Measurements from ENCODE around the gene SHPK. TPM values are rescaled to one million over a fixed set of nuclear protein-coding genes. Genes with fewer than 3 reads are reported as not detected.

Gene SHPK
- total RNA-seq, 1 experiment from 2014 or later: 9.7 TPM

DNA sequence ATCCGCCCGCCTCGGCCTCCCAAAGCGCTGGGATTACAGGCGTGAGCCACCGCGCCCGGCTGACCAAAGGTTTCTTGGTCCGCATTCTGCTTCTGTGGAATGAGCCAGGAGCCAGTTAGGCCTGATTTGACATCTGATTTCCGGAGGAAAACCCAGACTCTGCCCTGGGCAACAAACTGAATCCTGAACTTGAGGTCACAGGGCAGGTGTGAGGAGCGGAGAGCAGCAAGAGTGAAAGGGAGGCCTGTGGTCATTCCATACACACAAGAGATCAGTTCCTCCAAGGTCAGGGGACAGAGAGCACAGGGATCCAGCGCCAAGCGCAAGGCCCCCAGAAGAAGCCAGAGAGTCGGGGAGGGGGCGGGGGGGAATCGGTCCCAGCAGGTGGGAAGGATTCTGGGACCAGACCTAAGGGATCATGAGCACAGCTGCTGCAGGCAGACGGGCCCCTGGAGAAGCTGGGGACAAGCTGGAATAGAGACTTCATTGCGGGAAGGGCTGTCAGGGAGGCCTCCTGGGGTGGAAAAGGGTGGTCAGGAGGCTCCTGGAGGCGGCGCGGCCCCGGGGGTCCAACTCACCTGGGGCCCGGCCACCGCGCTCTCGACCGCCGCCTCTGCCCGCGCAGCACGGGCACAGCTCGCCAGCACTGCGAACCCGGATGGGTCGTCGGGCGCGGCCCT lies 436 bp downstream of the SHPK start:
- DNase-seq (ENCODE audit: extremely low read depth, low read depth): no peak

DNA sequence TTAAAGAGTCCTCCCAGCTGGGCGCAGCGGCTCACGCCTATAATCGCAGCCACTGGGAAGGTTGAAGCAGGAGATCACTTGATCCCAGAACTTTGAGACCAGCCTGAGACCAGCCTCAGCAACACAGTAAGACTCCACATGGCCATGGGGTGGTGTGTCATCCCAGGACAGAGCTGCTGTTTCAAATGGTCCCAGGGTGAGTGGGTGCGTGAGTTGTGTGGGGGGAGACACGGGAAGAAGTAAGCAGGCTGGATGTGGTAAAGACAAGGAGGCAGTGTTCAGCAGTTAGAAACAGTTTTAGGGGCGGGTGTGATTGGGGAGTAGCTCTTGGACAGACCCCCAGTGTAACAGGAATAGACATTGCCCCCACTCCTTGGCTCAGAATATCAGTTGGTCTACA lies 3.8 kb downstream of the SHPK start:
- DNase-seq (ENCODE audit: extremely low read depth, low read depth): no peak

DNA sequence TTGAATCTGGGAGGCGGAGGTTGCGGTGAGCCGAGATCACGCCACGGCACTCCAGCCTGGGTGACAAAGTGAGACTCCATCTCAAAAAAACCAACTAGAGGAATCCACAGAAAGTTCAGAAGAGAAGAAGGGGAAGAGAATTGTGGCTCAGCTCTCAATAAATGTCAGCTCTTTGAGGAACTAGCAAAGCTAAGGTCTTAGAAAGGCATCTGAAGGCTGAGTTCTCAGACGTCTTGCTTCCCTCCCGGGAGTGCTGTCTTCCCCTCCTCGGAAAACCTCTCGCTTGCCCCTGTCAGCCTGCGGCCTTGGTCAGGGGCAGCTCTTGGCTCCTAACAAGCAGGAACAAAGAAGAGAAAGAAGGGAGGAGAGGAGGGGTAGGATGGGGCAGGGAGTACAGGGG lies 5.3 kb downstream of the SHPK start:
- no peak for DNase-seq (ENCODE audit: extremely low read depth, low read depth)

DNA sequence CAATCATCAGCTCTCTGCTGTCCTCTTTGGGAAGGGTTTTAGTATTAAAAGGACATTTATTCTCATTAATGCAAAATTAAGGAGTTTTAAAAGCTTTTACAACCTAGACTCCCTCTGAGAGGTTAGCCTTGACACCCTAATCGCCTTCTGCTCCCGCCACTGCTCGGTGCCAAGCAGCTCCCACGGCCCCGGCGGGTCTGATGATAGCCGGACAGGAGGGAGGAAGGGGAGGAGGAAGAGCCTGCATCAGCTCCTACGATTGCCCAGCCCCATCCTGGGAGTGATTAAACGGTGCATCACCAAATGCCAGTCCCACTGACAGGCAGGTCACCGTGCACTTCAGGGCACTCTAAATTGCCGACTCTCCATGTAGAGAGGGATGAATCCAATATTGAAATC lies 8.3 kb downstream of the SHPK start:
- no peak for DNase-seq (ENCODE audit: extremely low read depth, low read depth)

DNA sequence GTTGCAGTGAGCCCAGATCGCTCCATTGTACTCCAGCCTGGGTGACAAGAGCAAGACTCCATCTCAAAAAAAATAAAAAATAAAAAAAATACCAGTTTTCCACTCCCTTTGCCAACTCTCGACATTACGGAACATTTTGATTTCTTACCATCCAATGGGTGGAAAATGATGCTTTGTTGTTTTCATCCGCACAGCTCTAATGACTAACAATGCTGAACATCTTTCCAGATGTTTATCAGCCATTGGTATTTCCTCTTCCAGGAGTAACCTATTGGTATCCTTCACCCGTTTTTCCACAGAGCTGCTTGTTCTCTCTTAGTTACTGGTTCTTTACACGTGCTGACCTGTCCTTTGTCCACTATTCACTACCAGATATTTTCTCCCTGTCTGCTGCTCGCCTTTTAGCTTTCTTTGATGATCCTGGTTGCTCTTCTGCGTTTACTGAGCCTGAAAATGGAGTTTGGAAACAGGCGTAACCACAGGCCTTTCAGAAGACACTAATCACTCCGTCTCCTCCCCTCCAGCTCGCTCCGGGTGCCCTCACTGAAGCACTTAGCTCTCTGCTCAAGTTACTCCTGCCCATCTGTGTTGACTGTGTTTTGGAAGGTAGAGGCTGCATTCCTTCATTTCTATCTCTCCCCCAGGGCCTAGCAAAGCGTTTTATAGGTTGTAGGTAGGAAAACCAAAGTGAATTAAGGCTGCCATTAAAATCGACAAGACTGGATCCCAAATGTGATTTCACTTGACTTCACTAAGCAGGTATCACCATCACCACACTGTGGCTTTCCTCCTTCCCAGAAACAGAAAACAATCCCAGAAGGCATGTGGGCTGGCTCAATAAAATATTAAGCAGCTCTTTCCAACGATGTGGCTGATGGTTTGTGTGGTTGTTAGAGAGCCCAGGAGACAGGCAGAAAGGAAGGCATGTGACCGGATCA lies 8.9 kb downstream of the SHPK start:
- DNase-seq (ENCODE audit: extremely low read depth, low read depth): no peak

DNA sequence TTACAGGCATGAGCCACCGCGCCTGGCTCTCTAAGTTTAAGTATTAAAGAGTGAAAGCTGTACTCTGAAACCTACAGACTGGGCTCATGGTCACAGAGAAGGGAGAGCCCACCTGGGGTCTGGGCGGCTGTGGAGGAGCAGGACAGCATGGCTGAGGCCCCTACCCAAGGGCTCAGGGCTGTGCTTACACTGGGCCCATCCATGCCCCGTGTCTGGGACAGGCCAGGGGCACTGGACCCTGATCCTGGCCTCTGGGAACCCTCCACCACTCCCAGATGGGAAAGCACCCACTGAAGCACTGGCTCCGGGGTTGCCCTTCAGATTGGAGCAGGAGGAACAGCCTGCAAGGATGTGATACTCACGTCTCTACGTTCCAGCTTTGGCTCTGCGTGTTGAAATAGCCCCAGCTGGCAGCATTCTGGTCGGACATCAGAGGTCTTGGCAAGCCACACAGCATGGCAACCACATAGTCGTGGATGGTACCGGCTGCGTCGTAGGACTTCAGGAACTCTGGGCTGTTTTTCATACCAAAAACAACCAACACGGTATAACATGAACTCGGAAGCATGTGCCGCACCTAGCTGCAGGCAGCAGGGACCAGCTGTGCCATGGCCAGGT lies 13.0 kb downstream of the SHPK start:
- no peak for DNase-seq (ENCODE audit: extremely low read depth, low read depth)

DNA sequence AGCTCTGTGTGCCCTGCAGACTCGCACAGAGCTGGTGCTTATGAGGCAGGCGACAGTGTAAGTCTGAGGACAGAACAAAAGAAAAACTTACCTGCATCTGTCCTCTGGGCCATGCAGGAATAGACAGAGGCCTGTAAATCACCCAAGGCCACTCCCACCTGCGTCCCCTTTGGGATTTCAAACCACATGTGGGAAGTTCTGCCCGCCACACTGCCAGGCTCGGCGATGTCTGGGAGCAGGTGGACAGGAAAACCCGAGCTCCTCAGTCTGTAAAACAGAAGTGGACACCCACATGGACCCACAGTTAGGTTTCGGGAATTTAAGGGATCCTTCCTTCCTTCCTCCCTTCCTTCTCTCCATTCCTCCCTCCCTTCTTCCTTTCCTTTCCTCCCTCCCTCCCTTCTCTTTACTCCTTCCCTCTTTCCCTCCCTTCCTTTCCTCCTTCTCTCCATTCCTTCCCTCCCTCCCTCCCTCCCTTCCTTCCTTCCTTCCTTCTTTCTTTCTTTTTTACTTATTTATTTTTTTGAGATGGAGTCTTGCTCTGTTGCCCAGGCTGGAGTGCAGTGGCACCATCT lies 14.8 kb downstream of the SHPK start:
- no peak for DNase-seq (ENCODE audit: extremely low read depth, low read depth)

DNA sequence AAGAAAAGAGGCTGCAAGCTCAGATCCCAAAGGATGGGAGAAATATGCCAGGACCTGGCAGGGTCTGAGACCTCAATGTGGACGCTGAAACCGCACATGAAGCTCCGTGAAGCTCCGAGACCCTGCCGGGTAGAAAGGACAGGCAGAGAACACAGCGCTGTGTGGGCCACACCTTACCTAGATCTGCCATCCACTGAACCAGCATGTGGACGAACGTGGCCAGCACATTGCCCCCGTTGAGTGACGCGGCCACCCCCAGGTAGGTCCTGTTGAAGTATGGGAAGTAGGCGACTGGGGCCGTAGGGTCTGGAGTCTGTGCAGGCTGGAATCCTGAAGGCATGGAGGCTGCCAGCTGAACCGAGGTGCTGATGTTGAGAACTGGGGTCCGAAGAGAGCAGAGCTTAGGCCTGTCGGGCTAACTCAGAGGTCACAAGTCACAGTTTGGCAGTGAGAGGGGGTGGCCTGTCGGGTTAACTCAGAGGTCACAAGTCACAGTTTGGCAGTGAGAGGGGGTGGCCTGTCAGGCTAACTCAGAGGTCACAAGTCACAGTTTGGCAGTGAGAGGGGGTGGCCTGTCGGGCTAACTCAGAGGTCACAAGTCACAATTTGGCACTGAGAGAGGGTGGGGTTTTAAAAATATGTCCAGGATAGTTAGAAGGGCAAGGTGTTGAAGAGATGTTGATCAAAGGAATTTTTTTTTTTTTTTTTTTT lies 20.7 kb downstream of the SHPK start:
- no peak for DNase-seq (ENCODE audit: extremely low read depth, low read depth)

DNA sequence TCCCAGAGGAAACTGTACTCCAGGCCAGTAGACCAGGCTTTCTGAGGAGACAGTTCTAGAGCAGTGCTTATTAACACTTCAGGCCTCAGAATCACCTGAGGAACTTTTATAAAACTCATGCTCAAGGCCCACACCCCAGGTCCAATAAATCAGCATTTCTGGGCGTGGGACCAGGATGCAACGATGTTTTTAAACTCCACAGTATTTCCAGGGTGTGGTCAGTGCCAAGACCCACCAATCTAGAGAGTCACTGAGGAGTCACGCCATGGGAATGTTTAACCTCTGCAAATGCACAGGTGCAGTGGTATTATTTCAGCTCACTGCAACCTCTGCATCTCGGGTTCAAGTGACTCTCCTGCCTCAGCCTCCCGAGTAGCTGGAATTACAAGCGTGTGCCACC lies 22.9 kb downstream of the SHPK start:
- DNase-seq (ENCODE audit: extremely low read depth, low read depth): no peak

DNA sequence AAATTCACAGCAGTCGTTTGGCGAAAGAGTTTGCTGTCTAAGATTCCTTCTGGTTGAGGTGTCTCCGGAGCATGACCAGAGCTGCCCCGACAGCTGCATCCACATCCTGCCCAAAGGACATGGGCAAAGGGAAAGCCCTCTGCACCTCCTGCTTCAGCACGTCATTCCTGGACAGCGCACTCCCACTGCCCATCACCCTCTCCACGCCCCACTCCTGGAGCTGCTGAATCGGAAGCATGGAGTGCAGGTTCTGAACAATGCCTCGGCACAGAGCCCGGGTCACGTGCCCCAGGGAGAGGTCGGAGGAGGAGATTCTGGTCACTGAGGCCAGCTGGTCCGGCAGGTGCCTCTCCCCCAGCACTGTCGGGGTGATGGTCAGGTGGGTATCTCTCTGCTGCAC lies 25.5 kb downstream of the SHPK start:
- DNase-seq (ENCODE audit: extremely low read depth, low read depth): no peak

DNA sequence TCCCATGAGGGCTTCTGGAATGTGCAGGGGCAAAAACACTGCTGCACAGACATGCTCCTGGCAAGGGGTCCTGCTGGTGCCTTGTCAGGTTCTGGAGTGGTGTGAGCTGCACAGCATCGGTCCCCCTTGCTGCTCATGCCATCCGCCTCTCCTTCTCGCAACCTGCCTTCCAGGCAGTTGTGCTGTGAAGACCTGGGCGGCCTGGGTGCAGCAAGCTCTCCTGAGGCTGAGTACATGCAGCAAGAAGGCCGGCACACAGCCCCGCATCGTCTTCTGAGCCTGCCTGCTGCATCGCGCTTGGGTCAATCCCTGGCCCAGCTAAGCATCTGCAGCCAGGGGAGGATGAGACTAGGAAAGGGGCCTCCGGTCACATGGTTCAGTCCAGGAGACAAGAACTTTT lies 26.4 kb downstream of the SHPK start:
- no peak for DNase-seq (ENCODE audit: extremely low read depth, low read depth)

DNA sequence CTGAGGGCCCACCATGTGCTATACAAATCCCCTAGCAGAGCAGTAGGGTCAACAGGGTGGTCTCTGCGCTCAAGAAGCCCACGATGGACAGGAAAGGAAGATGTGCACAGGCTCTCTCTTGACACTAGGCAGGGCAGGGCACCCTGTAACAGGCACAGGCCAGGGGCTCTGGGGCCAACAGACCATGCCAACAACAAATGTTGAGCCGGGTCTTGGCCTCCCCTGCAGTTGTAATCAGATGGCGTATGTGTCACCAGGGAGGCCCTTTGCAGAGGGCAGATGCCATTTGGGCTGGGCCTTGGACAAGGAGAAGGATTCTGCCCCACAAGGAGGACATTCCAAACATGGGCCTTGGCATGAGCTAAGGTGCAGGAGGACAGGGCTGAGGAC lies 32.2 kb downstream of the SHPK start:
- no peak for DNase-seq (ENCODE audit: extremely low read depth, low read depth)

DNA sequence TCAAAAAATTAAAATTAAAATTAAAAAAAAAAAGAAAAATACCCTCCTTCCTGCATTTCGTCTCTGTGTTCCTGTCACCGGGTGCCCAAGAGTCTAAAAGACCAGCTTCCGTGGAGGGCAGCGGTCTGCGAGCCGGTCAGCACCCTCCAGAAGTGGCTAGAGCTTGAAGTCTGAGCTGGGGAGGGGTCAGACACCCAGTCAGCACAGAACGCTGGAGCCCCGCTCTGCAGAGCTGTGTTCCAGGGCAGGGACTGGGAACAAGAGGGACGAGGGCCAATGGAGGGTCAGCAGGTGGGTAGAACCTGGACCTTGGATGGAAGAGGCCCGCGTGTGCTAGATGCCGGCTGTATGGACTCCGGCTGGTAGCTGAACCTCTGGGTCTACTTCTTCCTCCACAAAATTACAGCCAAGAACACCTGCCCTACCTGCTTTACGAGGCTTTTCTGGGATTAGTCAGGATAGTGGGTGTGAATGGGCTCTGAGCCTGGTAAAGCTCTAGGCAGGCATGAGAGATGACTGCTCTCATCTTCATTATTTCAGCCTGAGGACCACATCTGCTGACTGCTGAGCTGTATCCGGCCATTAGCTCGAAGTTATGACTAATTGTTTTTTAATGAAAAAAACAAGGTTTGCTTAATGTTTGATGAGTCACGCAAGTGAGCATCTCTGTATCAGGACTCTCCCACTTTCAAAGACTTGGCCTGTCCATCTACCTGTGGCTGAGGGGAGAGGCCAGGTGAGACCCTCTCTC lies 32.8 kb downstream of the SHPK start:
- no peak for DNase-seq (ENCODE audit: extremely low read depth, low read depth)

DNA sequence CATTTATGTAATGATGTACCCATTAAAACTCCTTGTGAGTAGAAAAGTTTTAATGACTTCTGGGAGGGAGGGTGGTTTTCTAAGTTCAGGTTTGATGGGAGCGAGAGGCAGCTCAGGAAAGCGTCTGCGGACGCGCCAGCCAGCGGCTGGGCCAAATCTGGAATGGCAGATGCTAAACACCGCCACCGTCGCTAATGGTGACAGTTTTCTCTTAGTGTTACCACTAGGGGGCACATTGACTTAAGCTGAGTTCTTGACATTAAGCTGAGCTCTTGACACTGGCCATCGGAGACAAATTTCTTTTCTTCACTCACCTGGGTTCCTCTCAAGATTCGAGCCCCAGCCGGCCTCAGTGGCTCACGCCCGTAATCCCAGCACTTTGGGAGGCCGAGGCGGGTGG lies 33.6 kb downstream of the SHPK start:
- peak; percentile 36 for DNase-seq (ENCODE audit: extremely low read depth, low read depth)

DNA sequence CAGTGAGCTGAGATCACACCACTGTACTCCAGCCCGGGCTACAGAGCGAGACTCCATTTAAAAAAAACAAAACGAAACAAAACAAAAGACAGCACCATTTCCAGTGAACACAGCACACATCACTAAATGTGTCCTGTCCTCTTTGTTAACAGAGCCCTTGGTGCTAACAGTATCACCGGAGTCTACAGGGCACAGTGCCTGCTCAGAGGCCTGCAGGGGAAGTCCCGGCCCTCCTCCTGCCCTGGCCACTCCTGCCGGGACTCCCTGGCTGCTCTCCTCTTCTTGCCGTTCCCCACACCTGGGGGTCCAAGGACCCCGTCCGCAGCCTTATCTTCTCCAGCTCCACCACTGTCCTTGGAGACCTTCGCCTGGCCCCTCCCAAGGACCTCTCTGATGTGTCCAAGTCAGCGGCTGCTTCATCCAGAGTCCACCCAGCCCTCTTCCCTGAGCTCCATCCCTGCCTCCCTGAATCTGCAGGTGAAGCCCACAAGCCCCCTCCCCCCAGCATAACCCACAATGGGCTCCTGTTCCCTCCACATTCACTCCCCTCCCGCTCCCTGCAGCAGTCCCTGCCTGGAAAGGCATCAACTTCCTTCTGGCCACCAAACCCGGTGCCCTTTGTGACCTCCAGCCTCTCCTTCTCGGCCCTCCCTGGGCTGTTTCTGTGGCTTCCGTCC lies 35.4 kb downstream of the SHPK start:
- DNase-seq (ENCODE audit: extremely low read depth, low read depth): no peak

DNA sequence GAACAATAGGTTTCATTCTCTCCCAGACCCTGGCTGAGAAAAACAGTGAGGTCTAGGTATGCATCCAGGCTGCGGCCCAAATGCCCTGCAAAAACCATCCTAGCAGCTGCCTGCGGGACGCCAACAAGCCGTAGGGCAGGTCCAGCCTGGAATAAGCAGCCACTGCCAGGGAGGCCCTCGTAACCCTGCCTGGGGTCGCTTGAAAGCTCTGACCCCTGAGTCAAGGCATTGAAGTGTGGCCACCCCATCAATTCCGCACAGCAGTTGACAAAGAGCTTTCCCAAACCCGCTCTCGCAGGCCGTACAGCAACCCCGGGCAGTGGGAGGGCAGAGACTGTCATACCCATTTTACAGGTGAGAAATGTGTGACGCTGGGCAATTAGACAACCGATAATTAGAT lies 38.0 kb downstream of the SHPK start:
- DNase-seq (ENCODE audit: extremely low read depth, low read depth): no peak

DNA sequence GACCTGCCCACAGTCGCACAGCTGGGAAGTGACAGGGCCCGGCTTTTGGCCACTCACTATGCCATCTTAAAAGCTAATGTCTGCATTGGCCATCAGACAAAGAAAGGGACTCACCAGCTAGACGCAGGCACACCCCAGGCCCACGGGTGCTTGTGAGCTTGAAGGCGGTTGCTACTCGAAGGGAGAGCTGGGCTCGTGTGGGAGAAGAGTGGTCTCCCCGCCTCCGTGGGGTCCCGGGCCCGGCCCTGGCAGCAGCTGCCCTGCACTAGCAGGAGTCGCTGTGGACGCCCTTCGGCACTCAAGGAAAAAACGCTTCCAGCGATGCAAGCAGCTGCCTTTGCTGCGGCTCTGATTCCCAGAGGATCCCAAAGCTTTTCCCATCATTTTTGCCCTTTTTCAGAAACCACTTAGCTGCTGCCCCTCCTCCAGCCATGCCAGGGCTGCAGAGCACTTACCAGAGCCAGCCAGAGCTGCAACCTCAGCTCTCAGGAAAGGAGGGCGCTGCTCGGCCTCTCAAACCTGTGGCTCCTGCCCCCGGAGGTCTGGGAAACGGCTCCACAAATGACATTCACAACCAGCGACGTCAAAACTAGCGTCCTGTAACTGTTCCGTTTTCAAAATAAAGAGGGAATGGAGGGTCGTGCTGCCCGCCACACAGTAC lies 39.1 kb downstream of the SHPK start:
- DNase-seq (ENCODE audit: extremely low read depth, low read depth): no peak

DNA sequence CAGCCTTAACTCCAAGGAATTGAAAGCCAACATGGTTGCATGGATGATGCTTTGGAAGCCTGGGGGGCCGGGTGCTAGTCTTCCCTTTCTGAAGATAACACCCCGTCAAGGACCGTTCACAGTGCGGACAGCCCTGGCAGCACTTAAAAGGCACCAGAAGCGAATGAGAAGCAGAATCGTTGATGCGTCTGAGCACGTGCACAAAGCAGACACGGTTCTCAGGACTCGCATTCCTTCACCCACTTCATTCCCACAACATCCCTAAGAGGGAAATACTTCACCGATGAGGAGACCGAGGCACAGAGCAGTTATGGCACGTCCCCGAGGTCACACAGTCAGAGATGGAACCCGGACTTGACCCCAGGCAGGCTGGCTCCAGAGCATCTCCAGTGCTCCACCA lies 41.1 kb downstream of the SHPK start:
- no peak for DNase-seq (ENCODE audit: extremely low read depth, low read depth)

All from NCI-H460 (cell line).